CD4-positive, alpha-beta T cell (primary cell): ENCODE data around the gene CD2AP. TPM values are rescaled to one million over a fixed set of nuclear protein-coding genes. Genes with fewer than 3 reads are reported as not detected.

Source experiments
- ATAC-seq: fragments of 200-7000 bp; cut with Tn5 transposase; one replicate; pipeline ENCODE4 v1.10.0; 2022; ENCODE audit warnings: mild to moderate bottlenecking; ENCODE audit not compliant: poor library complexity
- CTCF ChIA-PET: fragments of 350-600 bp; sonication (Branson Sonifier 250); formaldehyde crosslinking; loops from one replicate; lab custom pipeline; 2021; ENCODE audit warnings: antibody characterized with exemption, inconsistent platforms; lab: Charles Lee
- POLR2A ChIA-PET: fragments of 350-600 bp; sonication (Branson Sonifier 250); formaldehyde crosslinking; loops from one replicate; lab custom pipeline; 2021; ENCODE audit warnings: antibody characterized with exemption, inconsistent platforms; lab: Charles Lee
- DNase-seq, 14 experiments: peaks; one replicate each; pipeline ENCODE4 v3.0.0-alpha.2; 2013 to 2020; ENCODE audit warnings: mixed read lengths in 2 of 14
- H3K27ac ChIP-seq, 2 donors: one replicate each; pipeline versions ENCODE4 v1.5.1 to v1.7.0; 2013; ENCODE audit warnings: low read length in 2 of 2, low read depth in 1 of 2, mild to moderate bottlenecking in 1 of 2
- H3K27me3 ChIP-seq, 2 experiments: 1 replicate in 1 of 2; 2 replicates in 1 of 2; pipeline versions ENCODE4 v1.6.1 to v1.7.0; 2013; ENCODE audit warnings: low read length in 2 of 2, control low read depth in 1 of 2, mild to moderate bottlenecking in 1 of 2, moderate library complexity in 1 of 2; ENCODE audit not compliant: insufficient read depth in 2 of 2, control insufficient read depth in 1 of 2
- H3K36me3 ChIP-seq: one replicate; pipeline ENCODE4 v1.6.1; 2013; ENCODE audit warnings: low read length, control low read depth; ENCODE audit not compliant: insufficient read depth
- H3K4me1 ChIP-seq: one replicate; pipeline ENCODE4 v1.6.1; 2013; ENCODE audit warnings: low read length, control low read depth; ENCODE audit not compliant: insufficient read depth
- H3K4me3 ChIP-seq: one replicate; pipeline ENCODE4 v1.5.1; 2013; ENCODE audit warnings: mild to moderate bottlenecking, low read length, moderate library complexity
- H3K9me3 ChIP-seq, 2 experiments: 1 replicate in 1 of 2; 2 replicates in 1 of 2; pipeline versions ENCODE4 v1.6.1 to v1.7.0; 2013; ENCODE audit warnings: low read length in 2 of 2, mild to moderate bottlenecking in 2 of 2, control low read depth in 1 of 2, moderate library complexity in 1 of 2; ENCODE audit not compliant: control insufficient read depth in 1 of 2, insufficient read depth in 1 of 2
- H3K27ac Mint-ChIP-seq: one replicate; pipeline ENCODE4 v1.8.0; 2020; ENCODE audit warnings: mixed read lengths
- H3K27me3 Mint-ChIP-seq: one replicate; pipeline ENCODE4 v1.8.0; 2021; ENCODE audit warnings: mixed read lengths
- H3K36me3 Mint-ChIP-seq: one replicate; pipeline ENCODE4 v1.8.0; 2021; ENCODE audit warnings: low read depth, mixed read lengths
- H3K4me1 Mint-ChIP-seq: one replicate; pipeline ENCODE4 v1.8.0; 2021; ENCODE audit warnings: low read depth, mixed read lengths
- H3K4me3 Mint-ChIP-seq: one replicate; pipeline ENCODE4 v1.8.0; 2020; ENCODE audit warnings: mild to moderate bottlenecking, mixed read lengths
- H3K9me3 Mint-ChIP-seq: one replicate; pipeline ENCODE4 v1.8.0; 2020; ENCODE audit warnings: mixed read lengths
- CTCF ChIP-seq: fragments of 200-600 bp; IDR thresholded peaks from one replicate; pipeline ENCODE4 v1.8.0; 2022; ENCODE audit warnings: antibody characterized with exemption, mild to moderate bottlenecking
- intact Hi-C, 2 experiments: fragments of 100-400 bp; cut with DNase I in 1 of 2; cut with micrococcal nuclease in 1 of 2; formaldehyde crosslinking; loops; one replicate each; pipeline versions ENCODE4 v1.15.1 to v1.9.0; 2023 to 2025; cut with DNase I, micrococcal nuclease
- total RNA-seq, 174 experiments: library from RNA in 2 of 174; stranded (reverse) in 2 of 174; gene quantifications; one replicate each; pipeline ENCODE4 v1.2.3 and lab custom pipeline; 2021 to 2026

CD2AP gene
- total RNA-seq, 2 experiments from 2014 or later, result 29.4 to 31.3 TPM

DNA sequence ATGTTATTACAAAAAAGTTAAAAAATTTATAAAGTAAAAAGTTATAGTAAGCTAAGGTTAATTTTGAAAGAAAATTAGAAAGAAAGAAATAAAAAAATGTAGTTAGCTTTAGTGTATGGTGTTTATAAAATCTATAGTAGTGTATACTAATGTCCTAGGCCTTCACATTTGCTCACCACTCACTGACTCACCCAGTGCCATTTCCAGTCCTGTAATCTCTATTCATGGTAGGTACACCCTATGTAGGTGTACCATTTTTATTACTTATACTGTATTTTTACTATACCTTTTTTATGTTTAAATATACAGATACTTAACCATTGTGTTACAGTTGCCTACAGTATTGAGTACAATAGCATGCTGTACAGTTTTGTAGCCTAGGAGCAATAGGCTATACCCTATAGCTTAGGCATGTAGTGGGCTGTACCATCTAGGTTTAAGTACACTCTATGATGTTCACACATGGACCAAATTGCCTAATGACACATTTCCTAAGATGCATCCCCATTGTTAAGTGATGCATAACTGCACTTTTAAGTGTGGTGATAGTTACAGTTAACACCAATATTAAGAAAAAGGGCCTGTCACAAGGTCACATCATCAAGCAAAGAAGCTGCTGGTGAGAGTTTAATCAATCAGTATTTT is 8.0 kb downstream of the CD2AP start:
- Mint-ChIP-seq H3K9me3 (no peaks in the 10 kb centered on the region), H3K27me3 (no peaks in the 10 kb centered on the region), H3K36me3 (no peaks in the 10 kb centered on the region), H3K4me3 (no peak overlapping the region), H3K4me1 (peaks cover 60% of the 10 kb centered on the region), H3K27ac (no peak overlapping the region)
- intact Hi-C loops, result no loop called here
- no peak for TF ChIP-seq CTCF
- no peak for ATAC-seq
- H3K36me3 ChIP-seq, result no peaks in the 10 kb centered on the region
- H3K27me3 ChIP-seq, result no peaks in the 10 kb centered on the region
- ChIA-PET POLR2A (interaction anchor here (0.7 to 1.3 kb wide), 2 partner anchors 8 to 71 kb away, joined by 4 to 6 read pairs; partner anchors contain the start of gene CD2AP), CTCF (interaction anchor here (1.5 kb wide), 1 partner anchor 9 kb away, joined by 5 read pairs; the partner anchor contains the start of gene CD2AP)
- H3K4me3 ChIP-seq, result no peak overlapping the region
- no peak overlapping the region for H3K27ac ChIP-seq
- no peaks in the 10 kb centered on the region for H3K9me3 ChIP-seq
- DNase-seq, result no peak
- H3K4me1 ChIP-seq, result peaks cover 3% of the 10 kb centered on the region

DNA sequence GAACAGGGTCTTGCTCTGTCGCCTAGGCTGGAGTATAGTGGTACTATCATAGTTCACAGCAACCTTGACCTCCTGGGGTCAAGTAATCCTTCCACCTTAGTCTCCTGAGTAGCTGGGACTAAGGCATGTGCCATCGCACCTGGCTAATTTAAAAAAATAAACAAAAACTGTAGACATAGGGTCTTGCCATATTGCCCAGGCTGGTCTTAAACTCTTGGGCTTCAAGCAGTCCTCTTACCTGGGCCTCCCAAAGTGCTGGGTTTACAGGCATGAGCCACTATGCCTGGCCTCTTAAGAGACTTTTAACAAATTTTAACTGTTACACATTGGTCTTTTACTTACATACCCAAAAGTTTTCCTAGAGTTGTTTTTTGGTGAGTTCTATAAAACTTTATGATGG is 12.4 kb downstream of the CD2AP start:
- no peaks in the 10 kb centered on the region for H3K36me3 ChIP-seq
- TF ChIP-seq CTCF, result no peak
- H3K4me1 ChIP-seq, result no peaks in the 10 kb centered on the region
- Mint-ChIP-seq H3K4me1 (peaks cover 72% of the 10 kb centered on the region), H3K9me3 (no peaks in the 10 kb centered on the region), H3K4me3 (no peak overlapping the region), H3K27me3 (no peaks in the 10 kb centered on the region), H3K27ac (no peak overlapping the region), H3K36me3 (peaks cover 5% of the 10 kb centered on the region)
- DNase-seq (no peak), ATAC-seq (no peak)
- ChIA-PET CTCF (no interaction called here), POLR2A (no interaction called here)
- intact Hi-C loops, result no loop called here
- no peaks in the 10 kb centered on the region for H3K9me3 ChIP-seq
- no peaks in the 10 kb centered on the region for H3K27me3 ChIP-seq
- no peak overlapping the region for H3K27ac ChIP-seq
- H3K4me3 ChIP-seq, result no peak overlapping the region

DNA sequence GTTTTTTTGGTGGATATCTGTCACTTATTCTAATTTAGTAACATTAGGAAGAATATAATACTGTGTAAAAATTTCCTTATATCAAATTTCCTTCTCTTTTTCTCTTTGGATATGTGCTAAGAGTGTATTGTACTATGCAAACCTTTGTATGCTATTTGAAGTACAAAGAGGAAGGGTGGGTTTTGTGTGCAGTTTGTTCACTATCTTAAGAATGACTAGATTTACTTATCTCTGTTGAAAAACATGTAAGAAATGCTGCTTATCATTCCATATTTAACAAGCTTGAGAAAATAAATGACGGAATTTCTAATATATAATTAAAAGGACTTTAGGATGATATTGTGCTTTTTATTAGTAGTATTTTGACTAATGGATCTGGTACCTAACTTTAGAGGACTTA is 13.1 kb downstream of the CD2AP start:
- H3K27me3 ChIP-seq, result no peaks in the 10 kb centered on the region
- H3K36me3 Mint-ChIP-seq, result peaks cover 5% of the 10 kb centered on the region
- no peaks in the 10 kb centered on the region for H3K27me3 Mint-ChIP-seq
- ChIA-PET CTCF (no interaction called here), POLR2A (no interaction called here)
- H3K27ac Mint-ChIP-seq, result no peak overlapping the region
- no peaks in the 10 kb centered on the region for H3K4me1 ChIP-seq
- TF ChIP-seq CTCF, result no peak
- no peaks in the 10 kb centered on the region for H3K9me3 ChIP-seq
- peaks cover 74% of the 10 kb centered on the region for H3K4me1 Mint-ChIP-seq
- no peak for DNase-seq
- no peak overlapping the region for H3K4me3 ChIP-seq
- no peaks in the 10 kb centered on the region for H3K36me3 ChIP-seq
- no peaks in the 10 kb centered on the region for H3K9me3 Mint-ChIP-seq
- H3K27ac ChIP-seq, result no peak overlapping the region
- ATAC-seq, result no peak
- intact Hi-C loops, result no loop called here
- no peak overlapping the region for H3K4me3 Mint-ChIP-seq
